ENCODE data around the gene SLC39A9. TPM values are rescaled to one million over a fixed set of nuclear protein-coding genes. Genes with fewer than 3 reads are reported as not detected.

Gene SLC39A9
- total and polyA plus RNA-seq, 8 donors, result 13.2 to 40.2 (median 28.6) TPM

GRCh38 chr14:69399750-69400149 lies 1.3 kb downstream of the SLC39A9 start:
- no peaks in the 10 kb centered on the region for H3K9me3 ChIP-seq
- no peaks in the 10 kb centered on the region for H3K27me3 ChIP-seq
- H3K36me3 ChIP-seq, result peaks cover 0 to 4% (median 0%) of the 10 kb centered on the region in 3 donors
- ATAC-seq, result no peak
- intact Hi-C loops (cut with DNase I), result no loop called here
- no peak overlapping the region for H3K27ac ChIP-seq
- H3K4me3 ChIP-seq, result peak overlapping the region; percentile 53 to 90 (median 74)
- no peak for TF ChIP-seq CTCF (IDR thresholded peaks at IDR 0.05)
- FAIRE-seq, result no peak
- H3K4me1 ChIP-seq, result peaks cover 11 to 27% (median 18%) of the 10 kb centered on the region in 3 donors
- DNase-seq, result no peak
- 44 to 48% methylated on average over 8 of the region's 8 CpGs for WGBS, 2 donors

GRCh38 chr14:69400154-69400553 lies 1.7 kb downstream of the SLC39A9 start:
- intact Hi-C loops (cut with DNase I), result no loop called here
- Histone ChIP-seq H3K36me3 (no peaks in the 10 kb centered on the region), H3K4me1 (peaks cover 11 to 27% (median 18%) of the 10 kb centered on the region in 3 donors), H3K4me3 (peak overlapping the region; percentile 0 to 90 (median 62)), H3K9me3 (no peaks in the 10 kb centered on the region), H3K27me3 (no peaks in the 10 kb centered on the region), H3K27ac (no peak overlapping the region)
- 17 to 18% methylated on average over 6 of the region's 6 CpGs for WGBS, 2 donors
- no peak for DNase-seq
- no peak for ATAC-seq
- no peak for TF ChIP-seq CTCF (IDR thresholded peaks at IDR 0.05)
- no peak for FAIRE-seq

DNA sequence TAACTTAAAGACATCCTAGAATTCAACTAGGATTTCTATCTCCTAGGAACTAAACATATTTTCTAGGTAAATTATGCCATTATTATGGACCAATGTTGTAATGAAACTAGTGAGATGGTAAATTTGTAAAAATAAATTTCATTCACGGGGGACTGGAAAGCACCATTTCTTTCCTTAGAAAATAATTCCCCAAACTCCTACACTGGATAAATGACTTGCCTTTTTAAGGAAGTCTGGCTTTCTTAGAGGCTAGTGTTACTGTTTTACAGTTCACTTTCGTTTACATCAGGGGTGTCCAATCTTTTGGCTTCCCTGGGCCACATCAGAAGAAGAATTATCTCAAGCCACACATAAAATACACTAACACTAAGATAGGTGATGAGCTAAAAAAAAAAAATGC lies 3.3 kb downstream of the SLC39A9 start:
- Histone ChIP-seq H3K36me3 (no peaks in the 10 kb centered on the region), H3K4me3 (peak overlapping the region in 1 of 4 donors; percentile 90), H3K4me1 (peaks cover 10 to 22% (median 15%) of the 10 kb centered on the region in 3 donors), H3K27me3 (no peaks in the 10 kb centered on the region), H3K27ac (no peak overlapping the region), H3K9me3 (no peaks in the 10 kb centered on the region)
- 56 to 59% methylated on average over 2 of the region's 2 CpGs for WGBS, 2 donors
- DNase-seq, result no peak
- no peak for FAIRE-seq
- TF ChIP-seq CTCF (IDR thresholded peaks at IDR 0.05), result no peak
- intact Hi-C loops (cut with DNase I), result no loop called here
- ATAC-seq, result no peak

DNA sequence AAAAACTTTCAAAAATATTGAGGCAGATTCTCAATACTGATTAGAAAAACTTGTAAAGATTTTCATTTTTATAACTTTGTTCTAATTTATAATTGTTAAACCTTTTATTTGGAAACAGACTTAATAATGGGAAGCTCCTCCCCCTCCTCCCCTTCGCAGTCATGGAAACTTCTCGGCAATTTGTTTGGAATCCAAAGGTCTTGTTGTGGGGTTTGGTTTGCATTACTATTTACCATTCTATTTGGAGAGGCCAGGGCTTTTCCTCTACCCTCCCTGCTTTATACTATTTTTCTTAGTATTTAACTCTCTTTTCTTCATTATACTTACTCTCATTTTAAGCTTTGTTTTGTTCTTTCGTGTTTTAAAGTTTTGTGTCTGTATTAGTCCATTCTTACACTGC lies 6.0 kb downstream of the SLC39A9 start:
- 77 to 80% methylated on average over 3 of the region's 3 CpGs for WGBS, 2 donors
- no peak overlapping the region for H3K4me3 ChIP-seq
- intact Hi-C loops (cut with DNase I), result no loop called here
- DNase-seq, result no peak
- H3K4me1 ChIP-seq, result peaks cover 5 to 20% (median 13%) of the 10 kb centered on the region in 3 donors
- H3K36me3 ChIP-seq, result no peaks in the 10 kb centered on the region
- no peak for TF ChIP-seq CTCF (IDR thresholded peaks at IDR 0.05)
- no peaks in the 10 kb centered on the region for H3K9me3 ChIP-seq
- no peak for ATAC-seq
- no peak for FAIRE-seq
- H3K27ac ChIP-seq, result no peak overlapping the region
- no peaks in the 10 kb centered on the region for H3K27me3 ChIP-seq

DNA sequence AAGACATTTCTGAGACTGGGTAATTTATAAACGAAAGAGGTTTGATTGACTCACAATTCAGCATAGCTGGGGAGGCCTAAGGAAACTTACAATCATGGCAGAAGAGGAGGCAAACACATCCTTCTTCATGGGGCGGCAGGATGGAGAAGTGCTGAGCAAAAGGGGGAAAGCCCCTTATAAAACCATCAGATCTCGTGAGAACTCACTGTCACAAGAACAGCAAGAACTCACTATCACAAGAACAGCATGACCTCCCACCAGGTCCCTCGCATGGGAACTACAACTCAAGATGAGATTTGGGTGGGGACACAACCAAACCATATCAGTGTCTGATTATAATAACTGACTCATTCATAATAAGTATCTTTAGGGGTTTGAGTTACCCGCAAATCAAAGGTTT lies 6.4 kb downstream of the SLC39A9 start:
- H3K9me3 ChIP-seq, result no peaks in the 10 kb centered on the region
- H3K4me1 ChIP-seq, result peaks cover 5 to 16% (median 13%) of the 10 kb centered on the region in 3 donors
- WGBS, 2 donors, result 93 to 99% methylated on average over 5 of the region's 5 CpGs
- no peaks in the 10 kb centered on the region for H3K27me3 ChIP-seq
- ATAC-seq, result no peak
- DNase-seq, result no peak
- no peak overlapping the region for H3K27ac ChIP-seq
- FAIRE-seq, result no peak
- no peak for TF ChIP-seq CTCF (IDR thresholded peaks at IDR 0.05)
- H3K36me3 ChIP-seq, result no peaks in the 10 kb centered on the region
- no peak overlapping the region for H3K4me3 ChIP-seq
- intact Hi-C loops (cut with DNase I), result no loop called here

All from pancreas (tissue), 10 donors.